Measurements from ENCODE around the gene ZNF264.

GRCh38 chr19:57210381-57210780, 19.1 kb downstream of the ZNF264 start:
- TF ChIP-seq EZH2 (IDR thresholded peaks at IDR 0.05; ENCODE audit: low read depth, low read length, severe bottlenecking), result no peak
- TF ChIP-seq CTCF (IDR thresholded peaks at IDR 0.05; ENCODE audit: control extremely low read depth in 1 of 3, insufficient read depth in 1 of 3, low read depth in 1 of 3, low read length in 3 of 3), result no peak
- no peak for TF ChIP-seq POLR2AphosphoS5 (IDR thresholded peaks at IDR 0.05; ENCODE audit: low read depth, low read length)
- no peak for TF ChIP-seq RXRA (IDR thresholded peaks at IDR 0.05; ENCODE audit: insufficient read depth, low read depth, low read length)
- TF ChIP-seq SUZ12 (IDR thresholded peaks at IDR 0.05; ENCODE audit: low read length), result no peak
- TF ChIP-seq TCF12 (IDR thresholded peaks at IDR 0.05; ENCODE audit: low read depth, low read length), result no peak
- no peak for TF ChIP-seq RAD21 (IDR thresholded peaks at IDR 0.05 in 1 of 2, conservative IDR thresholded peaks at IDR 0.05 in 1 of 2; ENCODE audit: low read depth in 2 of 2, low read length in 2 of 2)
- no peak for TF ChIP-seq CHD2 (IDR thresholded peaks at IDR 0.05; ENCODE audit: low read length)
- TF ChIP-seq GABPA (IDR thresholded peaks at IDR 0.05; ENCODE audit: borderline replicate concordance, insufficient read depth, low read length), result no peak
- no peak for TF ChIP-seq SRF (IDR thresholded peaks at IDR 0.05; ENCODE audit: low read depth, low read length)
- TF ChIP-seq HDAC6 (IDR thresholded peaks at IDR 0.05; ENCODE audit: low read depth, low read length), result no peak

All from H1 (cell line).